Ramos (cell line): Measurements from ENCODE around the gene TFPT.

Source experiments
- in situ Hi-C: fragments of 300-500 bp; cut with MboI; formaldehyde crosslinking; loops from one replicate; pipeline ENCODE4 v1.14.3; 2022; ENCODE audit warnings: low sequenced_read_pairs; ENCODE audit not compliant: unreplicated experiment

Gene TFPT

GRCh38 chr19:54115109-54116063 lies at the start of gene TFPT, which contains the start of gene PRPF31:
Gene TFPT, minus strand, starts transcription at chr19:54115657. Its CDS starts 388 bp downstream, at chr19:54115269.
Gene PRPF31, plus strand, starts transcription at chr19:54115754. Its CDS starts 2,525 bp downstream, at chr19:54118279.
- in situ Hi-C loops, result no loop called here

- in situ Hi-C loops, result no loop called here
These were observed 49.8 kb upstream of the TFPT start for GRCh38 chr19:54165222-54165621.

- in situ Hi-C loops, result loop anchor here (5.0 kb wide), 1 partner anchor 68 kb away; no protein-coding TSS in a partner anchor
These were observed 49.1 kb upstream of the TFPT start for GRCh38 chr19:54164369-54165068.

GRCh38 chr19:54162884-54163283 lies 47.4 kb upstream of the TFPT start:
- in situ Hi-C loops, result loop anchor here (5.0 kb wide), 1 partner anchor 69 kb away; no protein-coding TSS in a partner anchor

- in situ Hi-C loops, result loop anchor here (5.0 kb wide), 1 partner anchor 70 kb away; no protein-coding TSS in a partner anchor
These were observed 46.9 kb upstream of the TFPT start for GRCh38 chr19:54162241-54162805.

GRCh38 chr19:54160854-54161253 lies 45.4 kb upstream of the TFPT start:
- in situ Hi-C loops, result loop anchor here (5.0 kb wide), 1 partner anchor 71 kb away; no protein-coding TSS in a partner anchor

- in situ Hi-C loops, result loop anchor here (5.0 kb wide), 1 partner anchor 72 kb away; no protein-coding TSS in a partner anchor
These were observed 44.8 kb upstream of the TFPT start for GRCh38 chr19:54160182-54160811.

- in situ Hi-C loops, result loop anchor here (5.0 kb wide), 1 partner anchor 73 kb away; no protein-coding TSS in a partner anchor
These were observed 44.1 kb upstream of the TFPT start, which contains the start of gene LENG1 for GRCh38 chr19:54159352-54160181. Gene LENG1, minus strand, starts transcription at chr19:54159721. Its CDS starts 26 bp downstream, at chr19:54159695.

- in situ Hi-C loops, result no loop called here
These were observed 43.4 kb upstream of the TFPT start for GRCh38 chr19:54158812-54159351.

- in situ Hi-C loops, result no loop called here
These were observed 41.5 kb upstream of the TFPT start for GRCh38 chr19:54156953-54157352.

GRCh38 chr19:54156490-54156889 lies 41.0 kb upstream of the TFPT start:
- in situ Hi-C loops, result no loop called here

- in situ Hi-C loops, result no loop called here
These were observed 40.2 kb upstream of the TFPT start for GRCh38 chr19:54155694-54156093.

- in situ Hi-C loops, result no loop called here
These were observed 39.3 kb upstream of the TFPT start for GRCh38 chr19:54154603-54155345.

GRCh38 chr19:54153731-54154326 lies 38.4 kb upstream of the TFPT start:
- in situ Hi-C loops, result no loop called here

- in situ Hi-C loops, result no loop called here
These were observed 37.5 kb upstream of the TFPT start for GRCh38 chr19:54152878-54153524.

- in situ Hi-C loops, result no loop called here
These were observed 36.8 kb upstream of the TFPT start for GRCh38 chr19:54152267-54152666.

- in situ Hi-C loops, result no loop called here
These were observed 36.0 kb upstream of the TFPT start for GRCh38 chr19:54151362-54152035.
